Psoas muscle (tissue), 8 donors: ENCODE measurements around the gene SCAMP4. TPM values are rescaled to one million over a fixed set of nuclear protein-coding genes. Genes with fewer than 3 reads are reported as not detected.
A peak's percentile ranks its signal among the peaks of the same experiment; 100 is the strongest.

Experiments
- ATAC-seq, 4 donors: fragments of 200-7000 bp; cut with Tn5 transposase; one replicate each; pipeline ENCODE4 v1.9.1; 2020; ENCODE audit warnings: moderate library complexity in 3 of 4, mild to moderate bottlenecking in 2 of 4
- DNase-seq, 2 donors: peaks; one replicate each; pipeline ENCODE4 v3.0.0-alpha.2; 2020
- H3K27ac ChIP-seq: fragments of 200-600 bp; one replicate; pipeline ENCODE4 v1.8.0; 2022
- H3K27me3 ChIP-seq, 3 donors: fragments of 200-600 bp in 1 of 3; one replicate each; pipeline versions ENCODE4 v1.6.1 to v1.8.0; 2013 to 2022; ENCODE audit warnings: low read length in 2 of 3, mild to moderate bottlenecking in 2 of 3, moderate library complexity in 1 of 3; ENCODE audit not compliant: insufficient read depth in 3 of 3
- H3K36me3 ChIP-seq, 2 donors: fragments of 200-600 bp in 1 of 2; one replicate each; pipeline versions ENCODE4 v1.6.1 to v1.8.0; 2013 to 2022; ENCODE audit warnings: low read depth in 1 of 2, mild to moderate bottlenecking in 1 of 2, moderate library complexity in 1 of 2; ENCODE audit not compliant: insufficient read depth in 1 of 2
- H3K4me1 ChIP-seq: fragments of 200-600 bp; one replicate; pipeline ENCODE4 v1.8.0; 2022
- H3K4me3 ChIP-seq: fragments of 200-600 bp; one replicate; pipeline ENCODE4 v1.8.0; 2022; ENCODE audit warnings: mild to moderate bottlenecking
- H3K9me3 ChIP-seq: fragments of 200-600 bp; one replicate; pipeline ENCODE4 v1.8.0; 2022
- WGBS, 3 donors: extraction: QIAGEN DNeasy Blood & Tissue Kit; methylation state at CpG; one replicate each; pipeline versions ENCODE4 v1.1.6 to v1.1.7; 2013; 5-methylcytosine and 5-hydroxymethylcytosine counted together
- intact Hi-C, 2 donors: fragments of 100-400 bp; cut with DNase I; formaldehyde crosslinking; loops; one replicate each; pipeline versions ENCODE4 v1.11.0 to v1.14.2; 2022
- polyA plus RNA-seq, 3 donors: library from polyadenylated mRNA; stranded (reverse); fragments of 200-250 nt; gene quantifications; one replicate each; pipeline ENCODE4 v1.2.3, GENCODE V29; 2013
- total RNA-seq, 4 donors: library from RNA; stranded (reverse); fragmentation: NEBNext Ultra II Directional in 2 of 4; extraction: Animal tissue kit (Norgen Biotek cat#: 25700) in 2 of 4; gene quantifications; one replicate each; pipeline versions ENCODE4 v1.2.1 to v1.2.4, GENCODE V29; 2021 to 2023
- TF ChIP-seq, protein P1 (sequence below): fragments of 200-600 bp; IDR thresholded peaks from one replicate; pipeline ENCODE4 v1.8.0; 2022; ENCODE audit warnings: antibody characterized with exemption
- donor health status: healthy with polysubstance abuse.
- donor health status: DM: no; HTN: no; CAD: no; lungs with moderate emphysema.
- donor health status: Bipolar disorder and iron deficiency.
- donor health status: healthy.
- donor health status: DM: yes; HTN: yes; CAD: no.
- donor health status: DM: no; HTN: no; CAD: no.
- donor health status: DM: no; HTN: no; CAD: no.
- donor health status: DM: yes; HTN: yes; CAD: no.

Gene SCAMP4
- total and polyA plus RNA-seq, 7 donors = 9.5 to 17.5 (median 15.5) TPM

DNA sequence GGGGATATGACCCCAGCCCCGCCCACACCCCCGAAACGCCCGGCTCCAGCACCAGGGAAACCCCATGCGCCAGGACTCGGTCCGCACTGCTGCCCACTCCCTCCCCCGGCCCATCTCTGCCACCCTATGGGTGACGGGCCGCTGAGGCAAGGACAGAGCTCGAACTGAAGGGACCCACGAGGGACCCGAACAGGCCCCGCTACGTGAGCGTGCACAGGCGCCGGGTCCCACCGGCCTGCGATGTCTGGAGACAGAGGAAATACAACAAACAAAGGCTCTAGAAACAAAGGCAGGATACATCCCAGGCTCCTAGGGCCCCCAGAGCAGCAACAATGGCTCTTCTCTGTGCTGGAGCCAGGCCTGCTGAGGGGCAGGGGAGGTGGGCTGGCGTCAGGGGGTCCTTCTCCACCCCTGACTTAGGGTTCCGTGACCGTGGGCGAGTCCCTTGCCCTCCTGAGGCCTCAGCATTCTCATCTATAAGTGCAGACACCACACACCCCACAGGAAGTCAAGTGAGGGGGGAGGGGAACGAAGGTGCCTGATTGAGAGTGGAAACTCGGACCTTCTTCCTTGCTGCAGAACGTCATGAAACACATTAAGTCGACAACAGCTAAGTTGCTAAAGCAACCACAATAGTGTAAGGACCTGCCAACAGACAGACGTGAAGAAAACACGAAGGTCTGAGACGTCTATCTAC lies 23.0 kb upstream of the SCAMP4 start:
- ATAC-seq (no peak), DNase-seq (no peak)
- peak overlapping the region; percentile 97 for H3K4me3 ChIP-seq
- H3K27ac ChIP-seq = peak overlapping the region; percentile 84
- intact Hi-C loops = no loop called here
- WGBS, 3 donors = 69 to 73% (median 70%) methylated on average over 28 to 31 of the region's 31 CpGs
- TF ChIP-seq, protein P1, sequence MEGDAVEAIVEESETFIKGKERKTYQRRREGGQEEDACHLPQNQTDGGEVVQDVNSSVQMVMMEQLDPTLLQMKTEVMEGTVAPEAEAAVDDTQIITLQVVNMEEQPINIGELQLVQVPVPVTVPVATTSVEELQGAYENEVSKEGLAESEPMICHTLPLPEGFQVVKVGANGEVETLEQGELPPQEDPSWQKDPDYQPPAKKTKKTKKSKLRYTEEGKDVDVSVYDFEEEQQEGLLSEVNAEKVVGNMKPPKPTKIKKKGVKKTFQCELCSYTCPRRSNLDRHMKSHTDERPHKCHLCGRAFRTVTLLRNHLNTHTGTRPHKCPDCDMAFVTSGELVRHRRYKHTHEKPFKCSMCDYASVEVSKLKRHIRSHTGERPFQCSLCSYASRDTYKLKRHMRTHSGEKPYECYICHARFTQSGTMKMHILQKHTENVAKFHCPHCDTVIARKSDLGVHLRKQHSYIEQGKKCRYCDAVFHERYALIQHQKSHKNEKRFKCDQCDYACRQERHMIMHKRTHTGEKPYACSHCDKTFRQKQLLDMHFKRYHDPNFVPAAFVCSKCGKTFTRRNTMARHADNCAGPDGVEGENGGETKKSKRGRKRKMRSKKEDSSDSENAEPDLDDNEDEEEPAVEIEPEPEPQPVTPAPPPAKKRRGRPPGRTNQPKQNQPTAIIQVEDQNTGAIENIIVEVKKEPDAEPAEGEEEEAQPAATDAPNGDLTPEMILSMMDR = no peak
- no peaks in the 10 kb centered on the region for H3K9me3 ChIP-seq
- peaks cover 0 to 2% of the 10 kb centered on the region in 2 donors for H3K36me3 ChIP-seq
- H3K27me3 ChIP-seq = no peaks in the 10 kb centered on the region
- peaks cover 28% of the 10 kb centered on the region for H3K4me1 ChIP-seq

DNA sequence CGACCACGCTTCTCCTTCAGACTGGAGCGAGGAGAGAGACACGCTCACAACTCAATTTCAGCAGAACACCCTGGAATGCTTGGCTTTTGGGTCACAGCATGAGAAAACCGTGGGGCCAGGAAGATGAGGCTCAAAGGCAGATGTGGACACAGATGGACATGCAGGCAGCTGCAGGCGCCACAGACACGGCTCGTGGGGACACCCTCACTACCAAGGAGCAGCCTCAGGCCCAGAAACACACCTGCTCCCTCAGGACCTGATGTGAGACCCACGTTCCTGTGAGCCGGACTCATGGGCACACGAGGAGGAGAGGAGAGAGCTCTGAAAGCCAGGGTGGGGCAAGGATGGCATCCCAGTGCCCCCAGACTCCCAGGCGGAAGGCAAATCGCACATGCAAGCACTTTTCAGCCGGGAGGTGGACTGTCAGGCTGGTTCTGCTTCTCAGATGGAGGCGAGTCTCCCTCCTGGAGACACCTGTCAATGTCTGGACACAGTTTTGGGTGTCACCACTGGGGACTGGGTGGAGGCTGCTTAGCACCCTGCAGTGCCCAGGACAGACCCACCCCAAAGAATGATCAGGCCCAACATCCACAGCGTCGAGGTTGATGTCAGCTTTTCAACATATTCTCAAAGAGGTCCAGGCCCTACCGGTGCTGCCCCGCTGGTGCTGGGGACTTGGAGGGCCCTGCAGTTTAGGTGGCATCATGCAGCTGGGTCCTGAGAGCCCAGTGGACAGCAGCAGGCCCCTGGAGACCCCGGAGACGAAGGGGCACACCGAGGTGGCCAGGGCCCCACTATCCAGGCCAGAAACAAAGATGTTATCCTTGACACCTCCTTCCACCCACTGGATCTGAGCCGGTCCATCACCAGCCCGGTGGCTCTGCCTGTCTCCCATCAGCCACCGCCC lies 22.2 kb upstream of the SCAMP4 start:
- peak overlapping the region; percentile 97 for H3K4me3 ChIP-seq
- DNase-seq = no peak
- TF ChIP-seq, protein P1 = no peak
- no peaks in the 10 kb centered on the region for H3K9me3 ChIP-seq
- H3K27me3 ChIP-seq = no peaks in the 10 kb centered on the region
- 54 to 64% (median 60%) methylated on average over 25 of the region's 25 CpGs for WGBS, 3 donors
- intact Hi-C loops = no loop called here
- peaks cover 28% of the 10 kb centered on the region for H3K4me1 ChIP-seq
- H3K36me3 ChIP-seq = peaks cover 0 to 2% of the 10 kb centered on the region in 2 donors
- ATAC-seq = no peak
- peak overlapping the region; percentile 84 for H3K27ac ChIP-seq

DNA sequence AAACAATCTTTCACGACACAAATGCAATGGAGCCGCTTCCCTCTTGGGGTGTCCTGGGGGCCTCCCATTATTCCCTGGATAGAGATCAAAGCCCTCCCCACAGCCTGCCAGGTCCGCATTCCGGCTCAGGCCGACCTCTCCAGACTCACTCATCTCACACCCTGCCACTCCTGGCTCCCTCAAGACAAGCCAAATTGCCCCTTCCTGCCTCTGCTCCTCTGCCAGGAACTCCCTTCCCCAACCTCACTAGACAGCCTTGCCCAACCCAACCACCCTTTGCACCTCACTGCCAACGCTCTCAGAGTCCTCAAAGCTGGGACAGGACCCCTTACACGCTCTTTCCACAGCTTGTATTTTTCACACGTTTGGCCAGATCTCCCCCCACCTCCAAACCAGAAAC lies 21.4 kb upstream of the SCAMP4 start:
- no peaks in the 10 kb centered on the region for H3K9me3 ChIP-seq
- no peak for ATAC-seq
- peaks cover 28% of the 10 kb centered on the region for H3K4me1 ChIP-seq
- no peaks in the 10 kb centered on the region for H3K27me3 ChIP-seq
- peak overlapping the region; percentile 84 for H3K27ac ChIP-seq
- H3K36me3 ChIP-seq = peaks cover 0 to 2% of the 10 kb centered on the region in 2 donors
- intact Hi-C loops = no loop called here
- DNase-seq = no peak
- peak overlapping the region; percentile 97 for H3K4me3 ChIP-seq
- WGBS, 3 donors = 24 to 36% (median 26%) methylated on average over 8 of the region's 8 CpGs
- TF ChIP-seq, protein P1 = no peak

DNA sequence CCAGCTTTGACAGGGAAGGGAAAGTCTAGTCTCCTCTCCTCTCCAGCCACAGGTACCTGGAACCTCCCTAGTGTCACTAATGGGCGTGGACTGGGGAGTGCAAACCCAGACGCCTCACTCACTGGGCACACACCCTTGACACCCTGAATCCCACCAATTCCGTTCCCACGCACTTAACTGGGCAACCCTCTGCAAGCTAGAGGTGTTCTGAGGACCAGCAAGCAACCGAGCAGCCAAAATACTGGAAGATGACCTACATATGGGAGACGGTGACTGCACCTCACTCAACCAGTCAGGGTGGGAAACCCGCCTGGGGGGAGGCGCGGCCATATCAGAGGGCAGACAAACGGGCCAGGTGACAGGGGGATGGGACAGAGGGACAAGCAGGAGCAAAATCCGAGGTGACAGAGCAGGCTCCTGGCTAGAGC lies 20.9 kb upstream of the SCAMP4 start:
- intact Hi-C loops = no loop called here
- ATAC-seq = peak in 1 of 4 donors; percentile 11
- H3K4me1 ChIP-seq = peaks cover 28% of the 10 kb centered on the region
- WGBS, 3 donors = 6 to 7% (median 7%) methylated on average over 11 of the region's 11 CpGs
- no peak for DNase-seq
- H3K36me3 ChIP-seq = no peaks in the 10 kb centered on the region
- no peaks in the 10 kb centered on the region for H3K27me3 ChIP-seq
- H3K4me3 ChIP-seq = peak overlapping the region; percentile 97
- H3K9me3 ChIP-seq = no peaks in the 10 kb centered on the region
- TF ChIP-seq, protein P1 = no peak
- peak overlapping the region; percentile 84 for H3K27ac ChIP-seq
